ENCODE measurements around the gene NRP1.

Gene NRP1

DNA sequence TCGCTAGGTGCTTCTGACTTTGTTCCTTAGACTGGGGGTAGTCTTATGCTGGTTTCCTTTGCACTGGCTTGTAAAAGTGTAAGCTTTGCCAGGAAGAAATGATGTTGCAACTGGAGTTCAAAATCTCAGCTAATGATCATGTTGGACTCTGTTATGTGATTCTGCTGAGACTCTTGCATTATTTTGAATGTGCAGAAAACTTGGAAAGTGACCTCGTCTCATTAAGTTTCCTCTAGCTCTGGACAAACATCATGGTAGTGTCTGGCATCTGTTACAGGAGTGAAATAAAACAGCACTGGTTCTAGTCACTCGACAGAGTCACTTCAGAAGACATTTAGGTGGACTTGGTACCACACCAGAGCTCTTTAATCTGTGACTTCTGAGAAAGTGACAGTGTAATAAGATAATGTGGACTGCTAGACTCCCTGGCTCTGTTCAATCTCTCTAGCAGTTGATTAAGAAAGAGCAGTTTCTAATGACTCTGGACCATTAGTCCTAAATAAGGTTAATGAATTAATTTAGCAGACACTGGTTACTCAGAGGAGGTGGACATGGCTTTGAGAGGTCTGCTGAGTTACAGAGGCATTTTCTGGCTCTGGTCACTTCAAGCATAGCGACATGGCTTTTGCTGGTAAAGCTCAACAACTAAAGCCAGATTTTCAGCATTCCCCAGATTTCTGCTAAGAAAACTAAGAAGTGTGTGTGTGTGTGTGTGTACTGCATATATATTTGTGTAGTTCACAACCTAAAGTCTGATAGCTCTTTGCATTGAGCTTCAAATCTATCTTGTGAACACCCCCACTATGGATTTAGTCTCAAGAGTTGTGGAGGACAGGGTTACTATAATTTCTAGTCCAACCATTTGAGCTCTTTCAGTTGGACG, 2.0 kb downstream of the NRP1 start:
- Histone ChIP-seq H3K36me3 (peaks cover 0 to 54% (median 0%) of the 10 kb centered on the region in 11 experiments; a peak in 6 of 22 replicates), H3K27me3 (peaks cover 0 to 67% (median 61%) of the 10 kb centered on the region in 11 experiments; a peak in 20 of 22 replicates), H3K4me1 (peaks cover 28 to 42% (median 37%) of the 10 kb centered on the region in 10 experiments), H3K4me2 (peak overlapping the region; percentile 1 to 100 (median 98); a peak in 16 of 22 replicates), H4K20me1 (peaks cover 0 to 61% (median 14%) of the 10 kb centered on the region in 11 experiments; a peak in 12 of 22 replicates), H3K4me3 (peak overlapping the region in 5 of 10 experiments; percentile 77 to 97 (median 88); a peak in 10 of 20 replicates), H3K9me3 (replicated peaks in 1 of 11) (0 out of 22 replicates have a peak, but pooled peaks cover 0 to under 1% (median 0%) of the 10 kb centered on the region in 11 experiments), H3K9ac (peak overlapping the region in 4 of 11 experiments; percentile 31 to 99 (median 96); a peak in 8 of 22 replicates), H3K27ac (peak overlapping the region in 3 of 11 experiments; percentile 90 to 98 (median 96); a peak in 5 of 22 replicates)
- TF ChIP-seq Cebpa-rat (IDR thresholded peaks at IDR 0.05): no peak

DNA sequence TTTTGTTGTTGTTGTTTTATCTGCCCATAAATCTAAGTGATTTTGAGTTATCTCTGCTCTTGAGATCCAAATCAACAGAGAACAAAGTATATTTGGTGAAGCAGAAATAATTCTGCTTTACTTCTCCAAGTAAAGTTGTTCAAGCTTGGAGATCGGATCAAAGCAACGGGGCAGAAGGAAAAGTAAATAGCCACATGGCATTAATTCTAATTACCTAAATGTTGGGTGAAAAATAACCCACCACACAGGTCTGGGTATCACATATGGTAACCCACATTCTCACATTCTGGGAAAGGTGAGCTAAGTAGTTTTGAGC, 3.1 kb downstream of the NRP1 start:
- Histone ChIP-seq H3K27ac (peak overlapping the region in 2 of 11 experiments; percentile 34 to 57; a peak in 3 of 22 replicates), H3K4me3 (peak overlapping the region in 4 of 10 experiments; percentile 85 to 97 (median 91); a peak in 8 of 20 replicates), H3K9me3 (replicated peaks in 1 of 11) (no peaks in the 10 kb centered on the region), H3K9ac (peak overlapping the region in 3 of 11 experiments; percentile 94 to 99 (median 99); a peak in 6 of 22 replicates), H3K27me3 (peaks cover 0 to 56% (median 50%) of the 10 kb centered on the region in 11 experiments; a peak in 19 of 22 replicates), H3K4me1 (peaks cover 17 to 42% (median 29%) of the 10 kb centered on the region in 10 experiments), H3K36me3 (peaks cover 0 to 65% (median 0%) of the 10 kb centered on the region in 11 experiments; a peak in 6 of 22 replicates), H4K20me1 (peaks cover 0 to 72% (median 12%) of the 10 kb centered on the region in 11 experiments; a peak in 12 of 22 replicates), H3K4me2 (peak overlapping the region in 10 of 11 experiments; percentile 13 to 100 (median 70); a peak in 14 of 22 replicates)
- no peak for TF ChIP-seq Cebpa-rat (IDR thresholded peaks at IDR 0.05)

DNA sequence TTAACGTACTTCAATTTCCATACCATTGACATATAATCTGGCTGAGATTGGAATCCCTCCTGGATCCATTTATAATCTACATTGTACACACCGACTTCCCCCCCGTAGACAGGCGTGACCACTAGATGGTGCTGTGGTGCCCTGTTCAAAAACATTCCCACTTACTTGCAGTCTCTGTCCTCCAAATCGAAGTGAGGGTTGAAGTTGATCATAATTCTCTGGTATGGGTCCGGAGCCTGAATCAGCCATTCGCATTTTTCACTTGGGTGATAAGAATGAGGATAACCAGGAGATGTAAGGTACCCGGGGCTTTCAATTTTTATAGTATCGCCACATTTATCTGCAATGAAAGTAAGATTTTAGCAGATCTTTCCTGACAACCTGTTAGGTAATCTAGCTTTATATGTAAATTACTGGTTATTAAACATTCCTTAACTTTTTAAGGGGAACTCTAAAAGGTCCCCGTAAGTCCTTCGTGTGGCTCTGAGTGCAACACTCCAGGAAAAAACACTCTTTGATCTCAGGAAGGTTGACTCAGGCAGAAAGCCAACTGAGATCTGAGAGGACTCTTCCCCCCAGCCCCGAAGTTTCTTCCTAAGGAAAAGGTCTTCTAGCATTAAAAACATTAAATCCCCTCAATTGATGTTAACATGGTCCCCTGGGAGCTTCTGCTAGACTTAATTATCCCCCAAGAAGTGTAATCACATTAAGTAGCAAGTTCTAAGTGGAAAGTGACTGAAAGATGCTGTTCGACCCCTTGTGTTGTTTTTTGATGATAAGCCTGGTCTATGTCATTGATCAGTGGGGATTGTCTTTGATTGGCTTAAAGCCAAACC, 3.7 kb downstream of the NRP1 start:
- Histone ChIP-seq H3K9me3 (replicated peaks in 1 of 11) (no peaks in the 10 kb centered on the region), H3K27ac (peak overlapping the region in 2 of 11 experiments; percentile 34 to 57; a peak in 3 of 22 replicates), H3K4me1 (peaks cover 11 to 44% (median 23%) of the 10 kb centered on the region in 10 experiments), H4K20me1 (peaks cover 0 to 77% (median 6%) of the 10 kb centered on the region in 11 experiments; a peak in 11 of 22 replicates), H3K27me3 (peaks cover 0 to 50% (median 44%) of the 10 kb centered on the region in 11 experiments; a peak in 19 of 22 replicates), H3K4me2 (peak overlapping the region; percentile 13 to 100 (median 55); a peak in 20 of 22 replicates), H3K9ac (peak overlapping the region in 4 of 11 experiments; percentile 2 to 99 (median 96); a peak in 6 of 22 replicates), H3K4me3 (peak overlapping the region in 4 of 10 experiments; percentile 85 to 97 (median 91); a peak in 8 of 20 replicates), H3K36me3 (peaks cover 0 to 71% (median 0%) of the 10 kb centered on the region in 11 experiments; a peak in 6 of 22 replicates)
- TF ChIP-seq Cebpa-rat (IDR thresholded peaks at IDR 0.05): no peak

DNA sequence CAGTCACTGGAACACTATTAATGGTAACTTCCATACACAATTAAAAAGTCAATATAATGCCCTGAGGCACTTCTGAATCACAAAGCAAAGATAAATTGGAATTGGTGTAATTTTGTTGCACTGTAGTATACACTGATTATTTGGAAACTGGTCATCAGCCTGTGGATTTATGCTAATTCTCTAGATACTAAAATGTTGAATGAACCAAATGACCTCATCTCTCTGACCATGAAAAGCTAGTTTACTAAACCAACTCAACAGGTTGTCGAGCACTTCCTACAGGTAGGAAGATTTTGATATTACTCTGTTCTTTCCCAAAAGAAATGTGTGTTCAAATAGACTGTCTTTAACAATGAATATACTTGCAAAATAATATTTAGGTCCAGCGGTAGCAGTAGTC, 5.3 kb downstream of the NRP1 start:
- Histone ChIP-seq H3K4me1 (peaks cover 6 to 45% (median 16%) of the 10 kb centered on the region in 10 experiments; a peak in 19 of 20 replicates), H3K4me2 (peak overlapping the region in 3 of 11 experiments; percentile 85 to 99 (median 94); a peak in 4 of 22 replicates), H4K20me1 (peaks cover 0 to 93% (median 0%) of the 10 kb centered on the region in 11 experiments; a peak in 6 of 22 replicates), H3K36me3 (peaks cover 0 to 86% (median 0%) of the 10 kb centered on the region in 11 experiments; a peak in 6 of 22 replicates), H3K4me3 (peak overlapping the region in 2 of 10 experiments; percentile 94 to 97; a peak in 3 of 20 replicates), H3K9me3 (replicated peaks in 1 of 11) (no peaks in the 10 kb centered on the region), H3K27ac (no peak overlapping the region), H3K27me3 (peaks cover 0 to 35% (median 30%) of the 10 kb centered on the region in 11 experiments; a peak in 17 of 22 replicates), H3K9ac (peak overlapping the region in 2 of 11 experiments; percentile 56 to 66; a peak in 4 of 22 replicates)
- TF ChIP-seq Cebpa-rat (IDR thresholded peaks at IDR 0.05): no peak

DNA sequence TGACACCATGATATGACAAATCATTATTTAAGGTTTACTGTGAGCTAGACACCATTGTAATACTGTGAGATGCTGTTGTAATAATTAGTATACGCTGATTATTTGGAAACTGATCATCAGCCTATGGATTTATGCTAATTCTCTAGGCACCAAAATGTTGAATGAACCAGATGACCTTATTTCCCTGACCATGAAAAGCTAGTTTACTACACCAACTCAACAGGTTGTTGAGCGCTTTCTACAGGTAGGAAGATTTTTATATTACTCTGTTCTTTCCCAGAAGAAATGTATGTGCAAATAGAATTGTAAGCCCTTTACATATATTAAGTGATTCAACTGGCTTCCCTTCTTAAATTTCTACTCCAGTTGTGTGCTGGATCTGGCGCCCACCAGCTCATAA, 6.2 kb downstream of the NRP1 start:
- Histone ChIP-seq H3K27ac (no peak overlapping the region), H4K20me1 (peaks cover 0 to 100% (median 0%) of the 10 kb centered on the region in 11 experiments; a peak in 6 of 22 replicates), H3K4me2 (peak overlapping the region in 2 of 11 experiments; percentile 85 to 94; a peak in 5 of 22 replicates), H3K4me1 (peaks cover 6 to 45% (median 7%) of the 10 kb centered on the region in 10 experiments; a peak in 17 of 20 replicates), H3K36me3 (peaks cover 0 to 96% (median 0%) of the 10 kb centered on the region in 11 experiments; a peak in 6 of 22 replicates), H3K9ac (peak overlapping the region in 2 of 11 experiments; percentile 60 to 66; a peak in 3 of 22 replicates), H3K9me3 (replicated peaks in 1 of 11) (no peaks in the 10 kb centered on the region), H3K4me3 (peak overlapping the region in 1 of 10 experiments; percentile 97; a peak in 1 of 20 replicates), H3K27me3 (peaks cover 0 to 26% (median 20%) of the 10 kb centered on the region in 11 experiments; a peak in 16 of 22 replicates)
- TF ChIP-seq Cebpa-rat (IDR thresholded peaks at IDR 0.05): no peak

DNA sequence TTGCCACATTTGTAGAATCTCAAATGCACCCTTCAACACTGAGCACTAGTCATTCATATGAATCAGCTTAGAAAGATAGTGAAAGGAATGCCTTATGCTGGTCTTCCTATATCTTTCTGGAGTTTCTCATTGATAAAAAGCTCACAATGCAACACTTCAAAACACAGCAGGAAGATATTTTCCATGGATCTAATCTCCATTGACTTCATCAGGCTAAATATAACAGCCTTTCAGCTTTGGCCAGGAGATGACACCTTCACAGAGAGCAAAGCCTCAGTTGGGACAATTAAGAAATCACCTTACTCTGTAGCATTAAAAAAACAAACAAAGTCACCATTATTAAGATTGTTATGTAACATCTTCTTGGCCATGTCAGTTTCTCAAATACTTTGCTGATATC, 6.7 kb downstream of the NRP1 start:
- Histone ChIP-seq H3K9me3 (replicated peaks in 1 of 11) (no peaks in the 10 kb centered on the region), H3K4me3 (no peak overlapping the region), H4K20me1 (peaks cover 0 to 100% (median 0%) of the 10 kb centered on the region in 11 experiments; a peak in 6 of 22 replicates), H3K9ac (peak overlapping the region in 2 of 11 experiments; percentile 38 to 66; a peak in 3 of 22 replicates), H3K4me2 (peak overlapping the region in 2 of 11 experiments; percentile 85 to 94; a peak in 4 of 22 replicates), H3K36me3 (peaks cover 0 to 98% (median 0%) of the 10 kb centered on the region in 11 experiments; a peak in 6 of 22 replicates), H3K27me3 (peaks cover 0 to 21% (median 15%) of the 10 kb centered on the region in 11 experiments; a peak in 16 of 22 replicates), H3K27ac (no peak overlapping the region), H3K4me1 (peaks cover 5 to 45% (median 7%) of the 10 kb centered on the region in 10 experiments; a peak in 16 of 20 replicates)
- no peak for TF ChIP-seq Cebpa-rat (IDR thresholded peaks at IDR 0.05)

DNA sequence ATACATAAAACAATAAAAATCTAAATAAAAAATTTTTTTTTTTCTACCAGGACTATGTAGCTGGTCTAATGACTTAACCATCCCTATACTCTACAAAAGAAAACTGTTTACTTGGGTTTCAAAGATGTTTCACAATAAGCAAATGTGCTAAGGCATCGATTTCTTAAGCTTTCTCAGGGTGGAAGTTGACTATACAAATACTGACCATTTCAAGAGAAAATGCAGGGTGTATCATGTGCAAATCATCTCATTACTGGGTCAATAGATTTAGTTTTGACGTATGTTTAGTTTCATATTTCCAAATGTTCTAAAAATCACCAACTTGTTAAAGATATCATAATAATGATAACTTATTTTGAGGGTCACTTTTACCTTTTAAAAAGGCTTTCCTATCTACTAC, 7.5 kb downstream of the NRP1 start:
- no peak for TF ChIP-seq Cebpa-rat (IDR thresholded peaks at IDR 0.05)
- 0 out of 22 replicates have a peak, but pooled peaks cover 0 to under 1% (median 0%) of the 10 kb centered on the region in 11 experiments for H3K9me3 ChIP-seq (replicated peaks in 1 of 11)
- H3K36me3 ChIP-seq: peaks cover 0 to 98% (median 0%) of the 10 kb centered on the region in 11 experiments; a peak in 6 of 22 replicates
- H4K20me1 ChIP-seq: peaks cover 0 to 100% (median 0%) of the 10 kb centered on the region in 11 experiments; a peak in 6 of 22 replicates
- H3K9ac ChIP-seq: peak overlapping the region in 1 of 11 experiments; percentile 66; a peak in 1 of 22 replicates
- H3K4me2 ChIP-seq: peak overlapping the region in 2 of 11 experiments; percentile 85 to 94; a peak in 3 of 22 replicates
- no peak overlapping the region for H3K4me3 ChIP-seq
- peaks cover 0 to 13% (median 7%) of the 10 kb centered on the region in 11 experiments; a peak in 13 of 22 replicates for H3K27me3 ChIP-seq
- H3K27ac ChIP-seq: no peak overlapping the region
- peaks cover 5 to 45% (median 7%) of the 10 kb centered on the region in 10 experiments; a peak in 16 of 20 replicates for H3K4me1 ChIP-seq
